ENCODE results near the gene FBXL19. TPM values are rescaled to one million over a fixed set of nuclear protein-coding genes. Genes with fewer than 3 reads are reported as not detected.

FBXL19 gene
- total and polyA plus RNA-seq, 2 of the 13 experiments (the other 11 are each of a cell fraction or from before 2014, with no cell fraction given) = 6.0 to 13.7 TPM

DNA sequence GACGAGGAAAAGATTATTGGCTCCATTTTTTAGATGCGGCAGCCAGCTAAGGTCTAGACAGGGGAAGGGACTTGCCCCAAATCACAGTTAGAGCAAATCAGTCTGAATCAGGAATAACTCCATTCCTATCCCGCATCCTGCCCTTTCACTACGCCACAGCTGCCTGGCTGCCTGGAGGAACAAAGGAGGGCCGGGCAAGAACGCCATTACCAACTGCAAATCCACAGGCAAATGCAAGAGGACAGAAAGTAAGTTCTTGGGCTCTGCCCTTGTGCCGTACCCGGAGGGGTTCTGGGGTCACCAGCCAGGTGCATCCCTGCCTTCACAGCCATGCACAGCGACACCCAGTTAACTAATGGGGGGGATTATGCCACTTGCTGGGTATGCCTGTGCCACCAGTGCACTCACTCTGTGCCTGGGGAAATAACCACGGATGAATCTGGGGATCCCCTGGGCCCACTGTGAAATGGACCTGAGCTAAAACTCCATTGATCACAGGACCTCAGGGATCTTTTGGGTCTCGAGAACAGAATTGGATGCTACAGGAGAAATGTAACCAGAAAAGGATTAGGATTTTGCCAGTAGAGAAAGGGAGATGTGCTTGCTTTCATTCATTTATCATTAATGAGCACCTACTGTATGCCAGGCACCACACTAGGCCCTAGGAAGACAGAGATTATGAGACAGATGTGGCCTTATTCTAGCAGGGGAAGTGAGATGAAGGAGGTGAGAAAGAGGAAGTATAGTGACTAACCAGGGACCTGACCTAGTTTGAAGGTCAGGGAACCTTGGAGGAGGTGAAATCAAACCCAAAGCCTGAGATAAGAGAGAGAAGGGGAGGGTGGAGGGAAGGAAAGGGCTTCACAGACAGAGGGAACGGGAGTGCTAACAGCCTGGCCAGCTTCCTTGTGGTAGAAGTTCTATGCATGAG is 47.2 kb upstream of the FBXL19 start (continued):
- TF ChIP-seq, protein P1, sequence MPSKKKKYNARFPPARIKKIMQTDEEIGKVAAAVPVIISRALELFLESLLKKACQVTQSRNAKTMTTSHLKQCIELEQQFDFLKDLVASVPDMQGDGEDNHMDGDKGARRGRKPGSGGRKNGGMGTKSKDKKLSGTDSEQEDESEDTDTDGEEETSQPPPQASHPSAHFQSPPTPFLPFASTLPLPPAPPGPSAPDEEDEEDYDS (CRISPR knock-in tag; IDR thresholded peaks at IDR 0.05) = 0 out of 2 replicates have a peak, but pooled peaks have one; percentile 21
- TF ChIP-seq ZKSCAN5 (CRISPR knock-in tag; IDR thresholded peaks at IDR 0.05) (peak; percentile 91), ZKSCAN8 (CRISPR knock-in tag; IDR thresholded peaks at IDR 0.05; ENCODE audit: borderline replicate concordance) (peak; percentile 99), SIN3B (IDR thresholded peaks at IDR 0.05; ENCODE audit: low read length) (no peak), ZNF782 (CRISPR knock-in tag; IDR thresholded peaks at IDR 0.05; ENCODE audit: borderline replicate concordance) (no peak), ZNF672 (CRISPR knock-in tag; IDR thresholded peaks at IDR 0.05) (no peak; the same call in 1 of the 2 replicates), ZNF766 (CRISPR knock-in tag; IDR thresholded peaks at IDR 0.05; ENCODE audit: borderline replicate concordance) (no peak), SIX4 (CRISPR knock-in tag; IDR thresholded peaks at IDR 0.05) (no peak), GLI4 (CRISPR knock-in tag; IDR thresholded peaks at IDR 0.05; ENCODE audit: borderline replicate concordance) (no peak), ZMYM3 (CRISPR knock-in tag; IDR thresholded peaks at IDR 0.05) (peak; percentile 64), ZNF75D (CRISPR knock-in tag; IDR thresholded peaks at IDR 0.05; ENCODE audit: borderline replicate concordance) (0 out of 2 replicates have a peak, but pooled peaks have one; percentile 7), MIER3 (CRISPR knock-in tag; IDR thresholded peaks at IDR 0.05; ENCODE audit: borderline replicate concordance) (0 out of 2 replicates have a peak, but pooled peaks have one; percentile 18), RCOR2 (CRISPR knock-in tag; IDR thresholded peaks at IDR 0.05) (no peak), ZFYVE20 (CRISPR knock-in tag; IDR thresholded peaks at IDR 0.05; ENCODE audit: borderline replicate concordance, low read depth) (0 out of 2 replicates have a peak, but pooled peaks have one; percentile 28), ZNF761 (CRISPR knock-in tag; conservative IDR thresholded peaks at IDR 0.05) (no peak)
- TF ChIP-seq, protein P2, sequence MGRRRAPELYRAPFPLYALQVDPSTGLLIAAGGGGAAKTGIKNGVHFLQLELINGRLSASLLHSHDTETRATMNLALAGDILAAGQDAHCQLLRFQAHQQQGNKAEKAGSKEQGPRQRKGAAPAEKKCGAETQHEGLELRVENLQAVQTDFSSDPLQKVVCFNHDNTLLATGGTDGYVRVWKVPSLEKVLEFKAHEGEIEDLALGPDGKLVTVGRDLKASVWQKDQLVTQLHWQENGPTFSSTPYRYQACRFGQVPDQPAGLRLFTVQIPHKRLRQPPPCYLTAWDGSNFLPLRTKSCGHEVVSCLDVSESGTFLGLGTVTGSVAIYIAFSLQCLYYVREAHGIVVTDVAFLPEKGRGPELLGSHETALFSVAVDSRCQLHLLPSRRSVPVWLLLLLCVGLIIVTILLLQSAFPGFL (CRISPR knock-in tag; IDR thresholded peaks at IDR 0.05) = no peak
- TF ChIP-seq, protein P3, sequence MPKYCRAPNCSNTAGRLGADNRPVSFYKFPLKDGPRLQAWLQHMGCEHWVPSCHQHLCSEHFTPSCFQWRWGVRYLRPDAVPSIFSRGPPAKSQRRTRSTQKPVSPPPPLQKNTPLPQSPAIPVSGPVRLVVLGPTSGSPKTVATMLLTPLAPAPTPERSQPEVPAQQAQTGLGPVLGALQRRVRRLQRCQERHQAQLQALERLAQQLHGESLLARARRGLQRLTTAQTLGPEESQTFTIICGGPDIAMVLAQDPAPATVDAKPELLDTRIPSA (CRISPR knock-in tag; IDR thresholded peaks at IDR 0.05; ENCODE audit: borderline replicate concordance) = no peak
- TF ChIP-seq, protein P4, sequence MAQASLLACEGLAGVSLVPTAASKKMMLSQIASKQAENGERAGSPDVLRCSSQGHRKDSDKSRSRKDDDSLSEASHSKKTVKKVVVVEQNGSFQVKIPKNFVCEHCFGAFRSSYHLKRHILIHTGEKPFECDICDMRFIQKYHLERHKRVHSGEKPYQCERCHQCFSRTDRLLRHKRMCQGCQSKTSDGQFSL (CRISPR knock-in tag; IDR thresholded peaks at IDR 0.05) = peak; percentile 87; the same call in 1 of the 2 replicates
- TF ChIP-seq, protein P5, sequence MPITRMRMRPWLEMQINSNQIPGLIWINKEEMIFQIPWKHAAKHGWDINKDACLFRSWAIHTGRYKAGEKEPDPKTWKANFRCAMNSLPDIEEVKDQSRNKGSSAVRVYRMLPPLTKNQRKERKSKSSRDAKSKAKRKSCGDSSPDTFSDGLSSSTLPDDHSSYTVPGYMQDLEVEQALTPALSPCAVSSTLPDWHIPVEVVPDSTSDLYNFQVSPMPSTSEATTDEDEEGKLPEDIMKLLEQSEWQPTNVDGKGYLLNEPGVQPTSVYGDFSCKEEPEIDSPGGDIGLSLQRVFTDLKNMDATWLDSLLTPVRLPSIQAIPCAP (CRISPR knock-in tag; IDR thresholded peaks at IDR 0.05; ENCODE audit: low read depth) = no peak
- TF ChIP-seq, protein P6, sequence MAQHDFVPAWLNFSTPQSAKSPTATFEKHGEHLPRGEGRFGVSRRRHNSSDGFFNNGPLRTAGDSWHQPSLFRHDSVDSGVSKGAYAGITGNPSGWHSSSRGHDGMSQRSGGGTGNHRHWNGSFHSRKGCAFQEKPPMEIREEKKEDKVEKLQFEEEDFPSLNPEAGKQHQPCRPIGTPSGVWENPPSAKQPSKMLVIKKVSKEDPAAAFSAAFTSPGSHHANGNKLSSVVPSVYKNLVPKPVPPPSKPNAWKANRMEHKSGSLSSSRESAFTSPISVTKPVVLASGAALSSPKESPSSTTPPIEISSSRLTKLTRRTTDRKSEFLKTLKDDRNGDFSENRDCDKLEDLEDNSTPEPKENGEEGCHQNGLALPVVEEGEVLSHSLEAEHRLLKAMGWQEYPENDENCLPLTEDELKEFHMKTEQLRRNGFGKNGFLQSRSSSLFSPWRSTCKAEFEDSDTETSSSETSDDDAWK (CRISPR knock-in tag; IDR thresholded peaks at IDR 0.05) = no peak
- TF ChIP-seq, protein P7, sequence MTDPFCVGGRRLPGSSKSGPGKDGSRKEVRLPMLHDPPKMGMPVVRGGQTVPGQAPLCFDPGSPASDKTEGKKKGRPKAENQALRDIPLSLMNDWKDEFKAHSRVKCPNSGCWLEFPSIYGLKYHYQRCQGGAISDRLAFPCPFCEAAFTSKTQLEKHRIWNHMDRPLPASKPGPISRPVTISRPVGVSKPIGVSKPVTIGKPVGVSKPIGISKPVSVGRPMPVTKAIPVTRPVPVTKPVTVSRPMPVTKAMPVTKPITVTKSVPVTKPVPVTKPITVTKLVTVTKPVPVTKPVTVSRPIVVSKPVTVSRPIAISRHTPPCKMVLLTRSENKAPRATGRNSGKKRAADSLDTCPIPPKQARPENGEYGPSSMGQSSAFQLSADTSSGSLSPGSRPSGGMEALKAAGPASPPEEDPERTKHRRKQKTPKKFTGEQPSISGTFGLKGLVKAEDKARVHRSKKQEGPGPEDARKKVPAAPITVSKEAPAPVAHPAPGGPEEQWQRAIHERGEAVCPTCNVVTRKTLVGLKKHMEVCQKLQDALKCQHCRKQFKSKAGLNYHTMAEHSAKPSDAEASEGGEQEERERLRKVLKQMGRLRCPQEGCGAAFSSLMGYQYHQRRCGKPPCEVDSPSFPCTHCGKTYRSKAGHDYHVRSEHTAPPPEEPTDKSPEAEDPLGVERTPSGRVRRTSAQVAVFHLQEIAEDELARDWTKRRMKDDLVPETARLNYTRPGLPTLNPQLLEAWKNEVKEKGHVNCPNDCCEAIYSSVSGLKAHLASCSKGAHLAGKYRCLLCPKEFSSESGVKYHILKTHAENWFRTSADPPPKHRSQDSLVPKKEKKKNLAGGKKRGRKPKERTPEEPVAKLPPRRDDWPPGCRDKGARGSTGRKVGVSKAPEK (CRISPR knock-in tag; IDR thresholded peaks at IDR 0.05; ENCODE audit: borderline replicate concordance) = no peak

All from HepG2 (cell line).